GM12892 (cell line): Measurements from ENCODE around the gene RBM39.
"Not testable (repeated sequence)": the region's sequence is repeated elsewhere in the genome, so short reads cannot be mapped to it uniquely, and the experiment has no call there.

Experiments
- POLR2AphosphoS5 ChIP-seq: IDR thresholded peaks from 2 replicates; pipeline ENCODE4 v1.6.1; 2011; ENCODE audit warnings: low read depth, low read length, control low read depth
- TAF1 ChIP-seq: IDR thresholded peaks from 2 replicates; pipeline ENCODE4 v1.6.1; 2011; ENCODE audit warnings: low read depth, mild to moderate bottlenecking, control low read depth, low read length, borderline replicate concordance

GRCh38 chr20:35706591-35707529, 35.2 kb downstream of the RBM39 start:
- not testable (repeated sequence) for TF ChIP-seq POLR2AphosphoS5, TAF1
